ENCODE results near the gene NLRP1.
A peak's percentile ranks its signal among the peaks of the same experiment; 100 is the strongest.

NLRP1 gene

DNA sequence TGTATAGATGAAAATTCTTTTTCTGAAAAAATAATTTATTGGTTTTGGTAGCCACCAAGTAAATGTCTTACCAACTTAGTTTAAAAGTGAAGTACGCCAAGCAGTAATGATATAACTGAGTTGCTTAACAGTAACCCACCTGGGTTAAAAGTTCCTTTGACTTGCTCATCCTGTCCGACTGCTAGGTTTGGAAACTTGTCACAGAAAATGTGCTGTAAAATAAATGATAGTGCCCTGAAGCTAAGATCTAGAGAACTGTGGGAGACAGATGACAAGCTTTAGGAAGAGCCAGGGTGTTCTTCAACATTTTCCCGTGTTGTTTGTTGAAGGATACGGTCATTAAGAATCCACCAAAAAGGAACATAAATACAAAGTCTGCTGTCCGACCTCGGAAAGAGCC, 103.3 kb downstream of the NLRP1 start:
- Histone ChIP-seq H3K9me3 (replicated peaks in 1 of 11) (no peaks in the 10 kb centered on the region), H3K9ac (no peak overlapping the region), H3K36me3 (peaks cover 81 to 90% (median 87%) of the 10 kb centered on the region in 11 experiments), H4K20me1 (peaks cover 0 to 40% (median 23%) of the 10 kb centered on the region in 11 experiments; a peak in 14 of 22 replicates), H3K4me2 (no peak overlapping the region), H3K27me3 (no peaks in the 10 kb centered on the region), H3K4me1 (peaks cover 12 to 22% (median 19%) of the 10 kb centered on the region in 10 experiments), H3K27ac (no peak overlapping the region), H3K4me3 (no peak overlapping the region)
- no peak for TF ChIP-seq Cebpa-rat (IDR thresholded peaks at IDR 0.05)

- peaks cover under 1 to 8% (median 4%) of the 10 kb centered on the region in 10 experiments; a peak in 10 of 20 replicates for H3K4me1 ChIP-seq
- H3K36me3 ChIP-seq = peaks cover 92 to 100% (median 99%) of the 10 kb centered on the region in 11 experiments
- no peak for TF ChIP-seq Cebpa-rat (IDR thresholded peaks at IDR 0.05)
- H3K9me3 ChIP-seq (replicated peaks in 1 of 11) = no peaks in the 10 kb centered on the region
- H3K4me3 ChIP-seq = no peak overlapping the region
- H3K27ac ChIP-seq = no peak overlapping the region
- H3K9ac ChIP-seq = no peak overlapping the region
- H4K20me1 ChIP-seq = peaks cover 0 to 40% (median 23%) of the 10 kb centered on the region in 11 experiments; a peak in 14 of 22 replicates
- no peak overlapping the region for H3K4me2 ChIP-seq
- H3K27me3 ChIP-seq = no peaks in the 10 kb centered on the region
Measured at GRCh38 chr17:5478992-5479391, 105.3 kb downstream of the NLRP1 start.

GRCh38 chr17:5473906-5474305, 110.4 kb downstream of the NLRP1 start:
- Histone ChIP-seq H3K4me2 (no peak overlapping the region), H4K20me1 (peaks cover 0 to 22% (median 14%) of the 10 kb centered on the region in 11 experiments; a peak in 11 of 22 replicates), H3K9ac (0 out of 22 replicates have a peak overlapping the region, but pooled peaks of 1 of the 11 experiments have one; percentile 24), H3K9me3 (replicated peaks in 1 of 11) (no peaks in the 10 kb centered on the region), H3K4me1 (no peaks in the 10 kb centered on the region), H3K36me3 (peaks cover 63 to 81% (median 78%) of the 10 kb centered on the region in 11 experiments), H3K27ac (no peak overlapping the region), H3K4me3 (no peak overlapping the region), H3K27me3 (no peaks in the 10 kb centered on the region)
- TF ChIP-seq Cebpa-rat (IDR thresholded peaks at IDR 0.05) = no peak

DNA sequence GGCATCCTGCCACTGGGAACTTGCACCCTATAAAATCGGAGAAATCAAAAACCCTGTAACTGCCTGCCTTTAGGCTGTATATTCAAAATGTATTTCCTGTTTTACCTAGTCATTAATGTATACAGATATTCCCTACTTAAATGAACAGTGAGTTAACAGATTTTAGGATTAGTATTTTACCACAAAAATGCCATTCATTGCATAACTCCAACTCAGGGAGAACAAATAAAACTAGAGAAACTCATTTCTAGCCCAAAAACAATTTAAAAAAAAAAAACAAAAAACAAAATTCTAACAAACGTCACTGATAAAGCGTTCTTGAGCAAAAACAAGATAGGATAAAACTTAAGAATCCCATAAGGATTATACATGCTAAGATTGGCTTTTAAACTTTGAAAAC, 111.8 kb downstream of the NLRP1 start:
- H3K36me3 ChIP-seq = peaks cover 49 to 67% (median 64%) of the 10 kb centered on the region in 11 experiments
- TF ChIP-seq Cebpa-rat (IDR thresholded peaks at IDR 0.05) = no peak
- peaks cover 0 to 20% (median 13%) of the 10 kb centered on the region in 11 experiments; a peak in 15 of 22 replicates for H4K20me1 ChIP-seq
- H3K4me3 ChIP-seq = no peak overlapping the region
- H3K27me3 ChIP-seq = no peaks in the 10 kb centered on the region
- H3K9me3 ChIP-seq (replicated peaks in 1 of 11) = no peaks in the 10 kb centered on the region
- peaks cover 0 to 3% (median 2%) of the 10 kb centered on the region in 10 experiments; a peak in 13 of 20 replicates for H3K4me1 ChIP-seq
- H3K9ac ChIP-seq = 0 out of 22 replicates have a peak overlapping the region, but pooled peaks of 1 of the 11 experiments have one; percentile 3
- H3K27ac ChIP-seq = no peak overlapping the region
- H3K4me2 ChIP-seq = no peak overlapping the region

- Histone ChIP-seq H3K4me1 (peaks cover 33 to 47% (median 43%) of the 10 kb centered on the region in 10 experiments), H3K4me3 (peak overlapping the region; percentile 78 to 100 (median 96)), H3K4me2 (peak overlapping the region; percentile 90 to 99 (median 97)), H4K20me1 (peaks cover 0 to 54% (median 47%) of the 10 kb centered on the region in 11 experiments; a peak in 18 of 22 replicates), H3K27ac (peak overlapping the region in 10 of 11 experiments; percentile 64 to 91 (median 84); a peak in 21 of 22 replicates), H3K9ac (peak overlapping the region; percentile 78 to 96 (median 86)), H3K9me3 (replicated peaks in 1 of 11) (no peaks in the 10 kb centered on the region), H3K36me3 (peaks cover 19 to 52% (median 33%) of the 10 kb centered on the region in 11 experiments), H3K27me3 (no peaks in the 10 kb centered on the region)
- no peak for TF ChIP-seq Cebpa-rat (IDR thresholded peaks at IDR 0.05)
Measured at GRCh38 chr17:5468075-5468473, 116.2 kb downstream of the NLRP1 start.

DNA sequence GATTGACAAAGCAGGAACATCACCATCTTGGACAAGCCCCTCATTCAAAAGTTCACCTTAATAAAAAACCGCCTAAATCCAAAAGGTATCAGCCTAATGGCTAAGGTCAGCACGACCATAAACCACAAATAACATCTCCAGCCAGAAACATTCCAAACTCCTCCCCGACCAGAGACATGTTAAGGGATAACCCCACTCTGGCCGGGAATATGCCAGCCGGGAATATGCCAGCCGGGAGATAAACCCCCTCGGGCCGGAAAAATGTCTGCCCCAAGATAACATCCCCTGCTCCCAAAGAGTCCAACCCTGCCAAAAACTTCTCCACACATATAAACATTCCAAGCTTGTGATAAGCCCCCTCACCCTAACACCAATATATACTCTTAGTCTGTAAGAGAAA, 116.9 kb downstream of the NLRP1 start:
- Histone ChIP-seq H3K9me3 (replicated peaks in 1 of 11) (no peaks in the 10 kb centered on the region), H3K27me3 (no peaks in the 10 kb centered on the region), H3K36me3 (peaks cover 13 to 52% (median 32%) of the 10 kb centered on the region in 11 experiments; a peak in 21 of 22 replicates), H3K4me2 (peak overlapping the region; percentile 90 to 99 (median 97)), H4K20me1 (peaks cover 0 to 61% (median 53%) of the 10 kb centered on the region in 11 experiments; a peak in 18 of 22 replicates), H3K9ac (peak overlapping the region; percentile 78 to 96 (median 86)), H3K27ac (peak overlapping the region in 9 of 11 experiments; percentile 64 to 91 (median 85); a peak in 17 of 22 replicates), H3K4me3 (peak overlapping the region; percentile 78 to 100 (median 96)), H3K4me1 (peaks cover 33 to 54% (median 50%) of the 10 kb centered on the region in 10 experiments)
- TF ChIP-seq Cebpa-rat (IDR thresholded peaks at IDR 0.05) = no peak

DNA sequence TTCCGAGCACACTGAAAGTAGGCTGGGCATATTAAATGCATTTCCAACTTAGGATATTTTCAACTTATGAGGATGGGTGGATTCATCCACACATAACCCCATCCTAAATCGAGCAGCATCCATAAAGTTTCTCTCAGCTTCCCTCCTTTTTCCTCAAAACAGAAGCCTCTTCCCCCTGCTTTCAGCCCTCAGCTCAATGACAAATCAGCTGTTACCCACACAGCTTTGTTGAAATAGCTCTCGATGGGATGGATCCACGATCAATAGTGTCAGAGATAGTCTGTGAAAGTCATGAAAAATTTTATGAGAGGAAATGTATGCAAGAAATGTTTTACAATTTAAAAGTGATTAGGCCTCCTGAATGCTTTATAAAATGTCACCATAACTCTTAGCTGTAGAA, 118.0 kb downstream of the NLRP1 start:
- no peaks in the 10 kb centered on the region for H3K27me3 ChIP-seq
- H3K9ac ChIP-seq = peak overlapping the region in 10 of 11 experiments; percentile 78 to 96 (median 87); a peak in 17 of 22 replicates
- no peaks in the 10 kb centered on the region for H3K9me3 ChIP-seq (replicated peaks in 1 of 11)
- no peak for TF ChIP-seq Cebpa-rat (IDR thresholded peaks at IDR 0.05)
- H3K4me1 ChIP-seq = peaks cover 37 to 59% (median 53%) of the 10 kb centered on the region in 10 experiments
- peak overlapping the region in 7 of 10 experiments; percentile 90 to 100 (median 98); a peak in 10 of 20 replicates for H3K4me3 ChIP-seq
- H3K27ac ChIP-seq = no peak overlapping the region
- H4K20me1 ChIP-seq = peaks cover 0 to 72% (median 64%) of the 10 kb centered on the region in 11 experiments; a peak in 18 of 22 replicates
- H3K4me2 ChIP-seq = peak overlapping the region; percentile 90 to 99 (median 97); a peak in 21 of 22 replicates
- peaks cover 9 to 52% (median 37%) of the 10 kb centered on the region in 11 experiments; a peak in 21 of 22 replicates for H3K36me3 ChIP-seq

DNA sequence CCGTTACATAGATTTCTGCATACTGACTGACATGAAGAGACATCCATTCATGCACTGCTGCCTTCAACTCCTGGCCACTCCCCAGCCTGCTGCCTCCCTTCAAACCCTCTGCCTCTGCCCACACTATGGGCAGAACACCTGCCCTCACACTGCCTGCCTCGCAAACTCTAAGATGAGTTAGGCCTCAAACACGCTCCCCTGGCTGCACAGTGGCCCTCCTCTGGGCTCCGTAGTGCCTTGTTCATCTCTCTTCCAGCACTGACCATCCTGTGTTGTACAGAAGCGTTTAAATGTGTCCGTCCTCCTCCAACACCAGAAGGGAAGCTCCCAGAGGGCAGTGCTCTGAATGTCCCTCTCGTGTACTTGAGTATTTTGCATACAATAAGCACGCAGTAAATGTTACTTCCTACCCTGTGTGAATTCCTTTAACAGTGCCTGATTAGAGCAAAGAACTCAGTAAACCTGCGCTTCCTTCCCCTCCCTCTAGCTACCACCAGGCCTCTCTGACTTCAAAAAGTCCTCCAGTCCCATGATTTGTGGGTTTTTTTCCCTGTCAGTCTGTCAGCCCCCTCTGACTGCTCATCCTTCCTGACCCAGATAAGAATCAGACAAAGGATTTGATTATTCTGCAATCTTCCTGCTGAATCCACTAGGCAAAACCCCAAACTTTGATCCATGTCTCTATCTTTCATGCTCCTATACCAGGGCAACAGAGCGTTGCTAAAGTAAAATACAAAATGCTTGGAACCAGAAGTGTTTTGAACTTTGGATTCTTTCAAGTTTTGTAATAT, 119.4 kb downstream of the NLRP1 start:
- peaks cover 19 to 64% (median 51%) of the 10 kb centered on the region in 11 experiments for H3K36me3 ChIP-seq
- no peaks in the 10 kb centered on the region for H3K9me3 ChIP-seq (replicated peaks in 1 of 11)
- no peaks in the 10 kb centered on the region for H3K27me3 ChIP-seq
- H3K9ac ChIP-seq = peak overlapping the region in 8 of 11 experiments; percentile 8 to 94 (median 36); a peak in 8 of 22 replicates
- H4K20me1 ChIP-seq = peaks cover 0 to 86% (median 75%) of the 10 kb centered on the region in 11 experiments; a peak in 18 of 22 replicates
- peaks cover 37 to 59% (median 53%) of the 10 kb centered on the region in 10 experiments for H3K4me1 ChIP-seq
- H3K27ac ChIP-seq = peak overlapping the region in 1 of 11 experiments; percentile 38; a peak in 2 of 22 replicates
- H3K4me3 ChIP-seq = peak overlapping the region in 1 of 10 experiments; percentile 2; a peak in 1 of 20 replicates
- peak overlapping the region; percentile 2 to 99 (median 96); a peak in 21 of 22 replicates for H3K4me2 ChIP-seq
- no peak for TF ChIP-seq Cebpa-rat (IDR thresholded peaks at IDR 0.05)
